Muscle layer of duodenum (tissue), 2 donors: Measurements from ENCODE around the gene ATOSB.

Experiments
- H3K27ac ChIP-seq: one replicate; pipeline ENCODE4 v1.7.0; 2013; ENCODE audit warnings: mild to moderate bottlenecking, low read length
- H3K27me3 ChIP-seq: one replicate; pipeline ENCODE4 v1.7.0; 2013; ENCODE audit warnings: low read depth, mild to moderate bottlenecking, control low read depth, low read length
- H3K36me3 ChIP-seq, 2 donors: one replicate each; pipeline ENCODE4 v1.7.0; 2013; ENCODE audit warnings: low read length in 2 of 2, control low read depth in 1 of 2, mild to moderate bottlenecking in 1 of 2; ENCODE audit not compliant: insufficient read depth in 2 of 2, control insufficient read depth in 1 of 2
- H3K4me1 ChIP-seq, 2 donors: one replicate each; pipeline ENCODE4 v1.7.0; 2013; ENCODE audit warnings: low read length in 2 of 2, mild to moderate bottlenecking in 2 of 2, control low read depth in 1 of 2, moderate library complexity in 1 of 2; ENCODE audit not compliant: insufficient read depth in 2 of 2, control insufficient read depth in 1 of 2
- H3K4me3 ChIP-seq, 2 donors: one replicate each; pipeline ENCODE4 v1.7.0; 2013; ENCODE audit warnings: low read length in 2 of 2, low read depth in 1 of 2, mild to moderate bottlenecking in 1 of 2
- H3K9me3 ChIP-seq, 2 donors: one replicate each; pipeline ENCODE4 v1.7.0; 2013; ENCODE audit warnings: low read length in 2 of 2, control low read depth in 1 of 2, mild to moderate bottlenecking in 1 of 2; ENCODE audit not compliant: control insufficient read depth in 1 of 2
- donor health status: healthy.

The ATOSB gene

DNA sequence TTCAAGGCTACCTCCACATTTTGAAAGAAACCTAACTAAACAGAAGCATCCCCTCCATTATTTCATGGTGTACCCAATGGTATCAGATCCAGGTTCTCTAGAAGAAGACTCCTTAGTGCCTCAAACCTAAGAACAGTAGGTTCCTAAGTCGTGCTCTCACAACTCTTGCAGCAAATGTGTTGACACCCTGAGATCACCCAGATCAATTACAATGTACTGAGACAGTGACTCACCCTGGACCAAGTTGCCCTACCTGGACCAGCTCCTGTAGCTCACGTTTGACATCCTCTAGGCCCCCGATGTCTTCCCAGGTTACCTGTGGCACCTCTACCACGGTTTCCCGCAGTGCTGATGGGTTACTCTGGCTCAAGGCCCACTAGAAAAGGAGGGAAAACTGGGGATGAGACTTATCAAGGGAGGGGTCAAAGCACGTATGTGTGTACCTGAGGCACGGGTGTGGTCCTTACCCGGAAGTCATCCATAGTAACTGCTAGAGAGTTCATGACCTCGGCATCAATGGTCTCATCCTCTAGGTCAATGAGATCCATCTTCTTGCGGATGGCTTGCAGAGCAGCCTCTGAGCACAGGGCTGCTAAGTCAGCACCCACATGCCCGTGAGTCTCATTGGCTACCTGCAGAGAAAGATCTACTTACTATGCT, 55.0 kb downstream of the ATOSB start:
- Histone ChIP-seq H3K27ac (no peak overlapping the region), H3K9me3 (no peaks in the 10 kb centered on the region)

DNA sequence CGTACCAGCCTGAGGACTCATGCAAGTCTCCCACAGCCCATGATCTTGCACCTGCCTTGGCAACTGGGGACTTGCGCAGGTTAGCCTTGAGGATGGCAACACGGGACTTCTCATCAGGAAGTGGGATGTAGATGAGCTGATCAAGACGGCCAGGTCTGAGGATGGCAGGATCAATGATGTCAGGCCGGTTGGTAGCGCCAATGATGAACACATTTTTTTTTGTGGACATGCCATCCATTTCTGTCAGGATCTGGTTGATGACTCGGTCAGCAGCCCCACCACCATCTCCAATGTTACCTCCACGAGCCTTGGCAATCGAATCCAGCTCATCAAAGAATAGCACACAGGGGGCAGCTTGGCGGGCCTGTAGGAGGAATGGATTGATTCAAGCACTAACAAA, 56.2 kb downstream of the ATOSB start:
- no peaks in the 10 kb centered on the region for H3K4me1 ChIP-seq
- H3K4me3 ChIP-seq: no peak overlapping the region
- peaks cover 91 to 95% of the 10 kb centered on the region in 2 donors for H3K36me3 ChIP-seq
- no peaks in the 10 kb centered on the region for H3K9me3 ChIP-seq
- no peak overlapping the region for H3K27ac ChIP-seq
- no peaks in the 10 kb centered on the region for H3K27me3 ChIP-seq

More for the DNA sequence above, 55.0 kb downstream of the ATOSB start:
- H3K27me3 ChIP-seq: no peaks in the 10 kb centered on the region
- peaks cover 94 to 96% of the 10 kb centered on the region in 2 donors for H3K36me3 ChIP-seq
- no peaks in the 10 kb centered on the region for H3K4me1 ChIP-seq
- no peak overlapping the region for H3K4me3 ChIP-seq

DNA sequence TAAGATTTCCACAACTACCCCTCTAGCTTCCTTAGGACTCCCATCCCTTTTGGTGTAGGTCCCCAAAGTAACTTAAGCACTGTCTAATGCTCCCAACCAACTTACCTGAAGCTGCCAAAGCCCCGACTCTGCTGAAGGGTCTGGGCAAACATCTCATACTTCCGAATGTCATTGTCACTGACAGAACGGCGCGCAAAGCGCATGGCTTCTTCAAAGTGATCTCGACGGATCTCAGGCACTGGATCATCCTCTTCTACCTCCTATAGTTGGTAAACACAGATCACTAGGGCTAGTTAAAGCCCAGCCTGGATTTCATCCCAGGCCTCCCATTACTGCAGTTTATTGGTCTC, 58.4 kb downstream of the ATOSB start:
- no peaks in the 10 kb centered on the region for H3K4me1 ChIP-seq
- H3K27ac ChIP-seq: no peak overlapping the region
- peaks cover 73 to 82% of the 10 kb centered on the region in 2 donors for H3K36me3 ChIP-seq
- no peaks in the 10 kb centered on the region for H3K9me3 ChIP-seq
- H3K27me3 ChIP-seq: no peaks in the 10 kb centered on the region
- no peak overlapping the region for H3K4me3 ChIP-seq

DNA sequence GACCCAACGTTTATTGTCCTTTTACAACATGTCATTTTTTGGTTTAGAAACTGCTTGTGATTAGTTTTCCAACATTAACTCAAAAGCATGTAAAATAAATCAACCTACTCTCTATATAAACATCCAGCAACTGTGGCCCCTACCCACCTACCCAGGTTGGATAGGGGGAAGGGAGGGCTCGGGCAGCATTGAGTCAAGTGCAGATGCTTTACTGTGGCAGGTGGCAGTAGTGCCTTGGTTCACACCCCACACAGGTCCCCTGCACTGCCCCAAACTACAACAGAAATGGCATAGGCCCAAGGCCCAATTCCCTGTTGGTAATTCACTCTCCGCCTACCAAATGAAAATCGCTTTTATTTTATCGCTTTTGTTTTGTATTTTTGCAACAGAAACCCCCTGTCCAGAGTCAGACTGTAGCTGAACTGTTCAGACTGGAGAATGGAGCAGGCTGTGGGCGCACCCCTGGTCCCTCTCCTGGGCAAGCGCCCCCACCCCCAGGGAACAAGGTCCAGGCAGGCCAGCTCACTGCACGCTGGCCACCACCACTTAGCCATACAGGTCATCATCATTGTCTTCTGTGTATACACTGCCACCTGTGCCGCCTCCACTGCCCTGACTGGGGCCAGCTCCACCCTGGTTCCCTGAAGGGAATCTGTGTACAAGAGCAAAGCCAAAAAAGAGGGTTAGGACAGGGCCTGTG, 58.9 kb downstream of the ATOSB start:
- no peak overlapping the region for H3K4me3 ChIP-seq
- H3K36me3 ChIP-seq: peaks cover 68 to 76% of the 10 kb centered on the region in 2 donors
- H3K27me3 ChIP-seq: no peaks in the 10 kb centered on the region
- H3K4me1 ChIP-seq: no peaks in the 10 kb centered on the region
- H3K9me3 ChIP-seq: no peaks in the 10 kb centered on the region
- no peak overlapping the region for H3K27ac ChIP-seq

DNA sequence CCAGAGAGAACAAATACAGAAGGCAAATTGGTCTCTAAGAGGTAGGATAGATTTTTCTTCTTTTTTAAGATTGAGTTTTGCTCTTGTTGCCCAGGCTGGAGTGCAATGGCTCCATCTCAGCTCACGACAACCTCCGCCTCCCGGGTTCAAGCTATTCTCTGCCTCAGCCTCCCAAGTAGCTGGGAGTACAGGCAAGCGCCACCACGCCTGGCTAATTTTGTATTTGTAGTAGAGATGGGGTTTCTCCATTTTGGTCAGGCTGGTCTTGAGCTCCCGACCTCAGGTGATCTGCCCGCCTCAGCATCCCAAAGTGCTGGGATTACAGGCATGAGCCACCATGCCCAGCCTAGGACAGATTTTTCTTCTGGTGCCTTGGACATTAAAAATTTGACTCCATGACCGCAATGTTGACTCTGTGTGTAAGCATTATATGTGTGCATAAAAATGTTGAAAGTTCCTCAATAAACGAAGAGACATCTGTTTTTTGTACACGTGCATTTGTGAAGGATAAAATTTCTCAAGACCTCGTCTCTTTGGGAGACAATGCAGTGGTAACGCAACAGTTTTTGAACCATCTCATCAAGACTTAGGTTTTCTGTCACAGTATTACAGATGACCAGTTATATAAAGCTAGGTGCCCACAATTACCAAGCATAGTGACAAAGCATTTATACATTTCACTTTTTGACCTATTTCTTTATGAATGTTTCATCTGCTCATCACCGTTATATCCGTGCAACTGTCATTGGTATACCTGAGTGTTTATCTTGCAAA, 60.6 kb downstream of the ATOSB start:
- peaks cover 58 to 60% of the 10 kb centered on the region in 2 donors for H3K36me3 ChIP-seq
- H3K27me3 ChIP-seq: no peaks in the 10 kb centered on the region
- no peaks in the 10 kb centered on the region for H3K4me1 ChIP-seq
- no peak overlapping the region for H3K27ac ChIP-seq
- H3K9me3 ChIP-seq: no peaks in the 10 kb centered on the region
- H3K4me3 ChIP-seq: no peak overlapping the region

DNA sequence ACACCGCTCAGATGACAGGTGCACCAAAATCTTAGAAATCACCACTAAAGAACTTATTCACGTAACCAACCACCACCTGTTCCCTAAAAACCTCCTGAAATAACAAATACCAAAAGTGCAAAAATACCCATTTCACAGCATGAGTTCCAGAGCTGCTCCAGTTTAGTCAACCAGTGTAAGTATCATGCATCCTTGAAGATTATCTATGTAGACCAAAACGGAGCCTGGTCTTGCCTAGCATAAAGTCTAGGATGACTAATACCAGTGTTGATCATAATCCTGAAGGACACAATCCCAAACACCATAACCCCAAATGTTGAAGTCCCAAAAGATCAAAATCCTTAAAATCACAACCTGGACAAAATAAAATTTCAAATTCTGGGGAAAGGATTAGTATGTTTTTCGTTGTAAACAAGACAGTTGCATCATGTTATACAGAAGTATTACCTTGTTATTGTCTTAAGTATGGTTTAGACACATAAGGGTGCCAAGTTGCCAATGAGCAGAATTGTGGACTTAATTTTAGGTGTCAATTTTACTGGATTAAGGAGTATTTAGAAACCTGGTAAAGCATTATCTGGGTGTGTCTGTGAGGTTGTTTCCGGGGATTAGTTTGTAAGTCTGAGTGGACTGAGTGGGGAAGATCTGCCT, 61.4 kb downstream of the ATOSB start:
- Histone ChIP-seq H3K36me3 (peaks cover 53 to 55% of the 10 kb centered on the region in 2 donors), H3K9me3 (no peaks in the 10 kb centered on the region), H3K27me3 (no peaks in the 10 kb centered on the region), H3K4me1 (no peaks in the 10 kb centered on the region), H3K27ac (no peak overlapping the region), H3K4me3 (no peak overlapping the region)
